ENCODE results near the gene GRIN2A.

The GRIN2A gene

GRCh38 chr16:9946022-9946720, 236.1 kb downstream of the GRIN2A start:
- no peak overlapping the region for H3K4me3 ChIP-seq (ENCODE audit: low read depth, low read length)

GRCh38 chr16:9943121-9943520, 239.1 kb downstream of the GRIN2A start:
- no peak for DNase-seq (ENCODE audit: low read depth)
- H3K4me3 ChIP-seq (ENCODE audit: low read depth, low read length), result no peak overlapping the region

More at GRCh38 chr16:9946022-9946720, 236.1 kb downstream of the GRIN2A start:
- no peak for DNase-seq (ENCODE audit: low read depth)

GRCh38 chr16:9941245-9941644, 241.0 kb downstream of the GRIN2A start:
- H3K4me3 ChIP-seq (ENCODE audit: low read depth, low read length), result no peak overlapping the region
- DNase-seq (ENCODE audit: low read depth), result no peak

- H3K4me3 ChIP-seq (ENCODE audit: low read depth, low read length), result no peak overlapping the region
- no peak for DNase-seq (ENCODE audit: low read depth)
Measured at GRCh38 chr16:9934723-9935508, 247.3 kb downstream of the GRIN2A start.

- no peak for DNase-seq (ENCODE audit: low read depth)
- no peak overlapping the region for H3K4me3 ChIP-seq (ENCODE audit: low read depth, low read length)
Measured at GRCh38 chr16:9932919-9933653, 249.1 kb downstream of the GRIN2A start.

- no peak for DNase-seq (ENCODE audit: low read depth)
Measured at GRCh38 chr16:9932000-9932399, 250.2 kb downstream of the GRIN2A start.

GRCh38 chr16:9929836-9930235, 252.4 kb downstream of the GRIN2A start:
- no peak overlapping the region for H3K4me3 ChIP-seq (ENCODE audit: low read depth, low read length)
- no peak for DNase-seq (ENCODE audit: low read depth)

More at GRCh38 chr16:9932000-9932399, 250.2 kb downstream of the GRIN2A start:
- no peak overlapping the region for H3K4me3 ChIP-seq (ENCODE audit: low read depth, low read length)

GRCh38 chr16:9929313-9929712, 252.9 kb downstream of the GRIN2A start:
- no peak for DNase-seq (ENCODE audit: low read depth)
- no peak overlapping the region for H3K4me3 ChIP-seq (ENCODE audit: low read depth, low read length)

GRCh38 chr16:9922441-9922840, 259.8 kb downstream of the GRIN2A start:
- H3K4me3 ChIP-seq (ENCODE audit: low read depth, low read length), result no peak overlapping the region
- DNase-seq (ENCODE audit: low read depth), result no peak

- H3K4me3 ChIP-seq (ENCODE audit: low read depth, low read length), result no peak overlapping the region
- DNase-seq (ENCODE audit: low read depth), result no peak
Measured at GRCh38 chr16:9921997-9922396, 260.2 kb downstream of the GRIN2A start.

- no peak for DNase-seq (ENCODE audit: low read depth)
Measured at GRCh38 chr16:9919460-9919859, 262.8 kb downstream of the GRIN2A start.

GRCh38 chr16:9917691-9918090, 264.5 kb downstream of the GRIN2A start:
- DNase-seq (ENCODE audit: low read depth), result no peak
- no peak overlapping the region for H3K4me3 ChIP-seq (ENCODE audit: low read depth, low read length)

More at GRCh38 chr16:9919460-9919859, 262.8 kb downstream of the GRIN2A start:
- H3K4me3 ChIP-seq (ENCODE audit: low read depth, low read length), result no peak overlapping the region

- H3K4me3 ChIP-seq (ENCODE audit: low read depth, low read length), result no peak overlapping the region
- DNase-seq (ENCODE audit: low read depth), result no peak
Measured at GRCh38 chr16:9913604-9914326, 268.5 kb downstream of the GRIN2A start.

GRCh38 chr16:9911989-9912388, 270.2 kb downstream of the GRIN2A start:
- H3K4me3 ChIP-seq (ENCODE audit: low read depth, low read length), result no peak overlapping the region

GRCh38 chr16:9911231-9911630, 271.0 kb downstream of the GRIN2A start:
- no peak for DNase-seq (ENCODE audit: low read depth)
- no peak overlapping the region for H3K4me3 ChIP-seq (ENCODE audit: low read depth, low read length)

More at GRCh38 chr16:9911989-9912388, 270.2 kb downstream of the GRIN2A start:
- DNase-seq (ENCODE audit: low read depth), result no peak

GRCh38 chr16:9909072-9909825, 273.0 kb downstream of the GRIN2A start:
- no peak for DNase-seq (ENCODE audit: low read depth)
- no peak overlapping the region for H3K4me3 ChIP-seq (ENCODE audit: low read depth, low read length)

- DNase-seq (ENCODE audit: low read depth), result no peak
- H3K4me3 ChIP-seq (ENCODE audit: low read depth, low read length), result no peak overlapping the region
Measured at GRCh38 chr16:9908613-9909012, 273.6 kb downstream of the GRIN2A start.

- DNase-seq (ENCODE audit: low read depth), result no peak
- no peak overlapping the region for H3K4me3 ChIP-seq (ENCODE audit: low read depth, low read length)
Measured at GRCh38 chr16:9907752-9908151, 274.5 kb downstream of the GRIN2A start.

- no peak overlapping the region for H3K4me3 ChIP-seq (ENCODE audit: low read depth, low read length)
- DNase-seq (ENCODE audit: low read depth), result no peak
Measured at GRCh38 chr16:9906218-9906617, 276.0 kb downstream of the GRIN2A start.
